ENCODE data around the gene NELL2. TPM values are rescaled to one million over a fixed set of nuclear protein-coding genes. Genes with fewer than 3 reads are reported as not detected.

NELL2 gene
- total RNA-seq, 1 donor from 2014 or later, result 0.50 TPM

DNA sequence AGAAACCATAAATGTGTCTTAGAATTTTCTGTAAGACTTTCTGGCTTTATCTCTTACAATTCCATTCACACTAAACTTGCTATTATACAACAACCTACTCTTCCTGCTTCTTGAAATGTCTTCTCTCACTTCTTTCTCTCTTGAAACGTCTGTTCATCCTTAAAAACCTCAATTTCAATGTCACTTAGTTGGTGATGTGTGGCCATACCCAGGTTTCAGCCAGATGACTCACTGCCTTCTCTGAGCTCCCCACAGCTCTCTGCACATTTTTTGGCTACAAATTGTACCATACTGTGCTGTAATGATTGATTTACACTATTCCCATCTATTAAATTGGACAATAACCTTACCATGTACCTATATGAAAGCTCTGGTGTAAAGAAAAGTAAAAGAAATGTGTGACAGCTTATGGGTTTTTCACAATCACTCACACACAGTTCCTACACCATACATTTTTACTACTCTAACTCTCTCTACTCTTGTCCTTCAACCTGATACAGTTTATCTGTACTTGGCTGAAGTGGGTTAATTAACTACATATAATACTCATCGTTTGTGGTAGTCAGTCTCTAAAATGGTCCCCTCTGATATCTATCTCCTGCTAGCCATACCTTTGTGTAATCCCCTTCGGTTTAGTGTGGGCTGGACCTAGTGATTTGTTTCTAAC, 222.1 kb downstream of the NELL2 start:
- ATAC-seq (no peak), DNase-seq (no peak)
- intact Hi-C loops (cut with micrococcal nuclease), result no loop called here

DNA sequence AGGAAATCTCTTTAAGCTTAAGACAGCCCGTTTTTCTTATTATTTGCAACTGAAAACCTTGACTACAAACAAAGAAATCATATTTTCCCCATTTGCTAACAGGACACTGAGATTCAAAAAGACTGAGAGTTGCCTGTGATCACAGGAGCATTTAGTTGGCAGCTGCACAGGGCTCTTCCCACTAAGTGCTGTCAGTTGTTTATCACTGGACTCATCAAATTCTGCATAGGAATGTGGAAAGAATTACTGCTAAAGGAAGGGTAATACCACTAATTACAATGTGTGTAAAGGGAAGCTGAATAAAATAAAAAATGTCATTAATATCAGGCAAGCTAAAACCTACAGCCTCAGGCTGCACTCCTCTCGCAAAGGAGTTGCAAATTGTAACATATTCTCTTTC, 226.4 kb downstream of the NELL2 start:
- ATAC-seq, result no peak
- no peak for DNase-seq
- intact Hi-C loops (cut with micrococcal nuclease), result no loop called here

DNA sequence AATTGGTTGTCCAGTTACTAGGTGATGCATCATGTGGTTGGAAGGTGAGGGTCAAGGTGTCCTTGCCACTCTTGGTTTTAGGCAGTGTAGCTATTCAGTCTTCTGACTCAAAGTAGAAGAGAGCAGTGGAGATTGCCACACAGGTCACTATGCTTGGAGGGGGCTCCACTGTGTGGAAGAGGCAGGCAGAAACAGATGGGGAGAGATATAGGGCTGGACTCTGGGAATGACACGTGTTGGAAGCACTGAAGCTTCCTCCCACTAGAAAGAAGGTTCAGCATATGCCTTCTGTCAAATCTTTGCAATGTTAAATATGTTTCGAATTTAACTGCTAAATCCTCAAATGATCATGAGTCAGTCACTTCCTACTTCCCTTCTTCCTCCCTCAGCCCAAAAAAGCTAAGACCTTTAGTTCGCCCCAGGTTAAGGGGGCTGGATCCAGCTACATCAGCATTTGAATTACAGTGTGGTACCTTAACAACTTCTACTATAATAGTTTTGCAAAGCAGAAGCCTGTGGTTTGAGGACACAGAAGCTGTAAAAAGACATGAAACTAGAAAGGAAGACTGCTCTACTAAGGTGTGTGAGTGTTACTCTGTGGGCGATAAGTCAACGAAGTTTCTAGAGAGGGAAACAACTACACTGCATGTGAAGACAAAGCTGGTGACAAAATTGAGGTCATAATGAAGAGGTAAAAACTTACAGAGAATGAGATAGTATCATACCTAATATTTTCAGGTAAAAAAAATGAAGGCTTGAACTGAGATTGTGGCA, 228.0 kb downstream of the NELL2 start:
- ATAC-seq (no peak), DNase-seq (no peak)
- intact Hi-C loops (cut with micrococcal nuclease), result no loop called here

DNA sequence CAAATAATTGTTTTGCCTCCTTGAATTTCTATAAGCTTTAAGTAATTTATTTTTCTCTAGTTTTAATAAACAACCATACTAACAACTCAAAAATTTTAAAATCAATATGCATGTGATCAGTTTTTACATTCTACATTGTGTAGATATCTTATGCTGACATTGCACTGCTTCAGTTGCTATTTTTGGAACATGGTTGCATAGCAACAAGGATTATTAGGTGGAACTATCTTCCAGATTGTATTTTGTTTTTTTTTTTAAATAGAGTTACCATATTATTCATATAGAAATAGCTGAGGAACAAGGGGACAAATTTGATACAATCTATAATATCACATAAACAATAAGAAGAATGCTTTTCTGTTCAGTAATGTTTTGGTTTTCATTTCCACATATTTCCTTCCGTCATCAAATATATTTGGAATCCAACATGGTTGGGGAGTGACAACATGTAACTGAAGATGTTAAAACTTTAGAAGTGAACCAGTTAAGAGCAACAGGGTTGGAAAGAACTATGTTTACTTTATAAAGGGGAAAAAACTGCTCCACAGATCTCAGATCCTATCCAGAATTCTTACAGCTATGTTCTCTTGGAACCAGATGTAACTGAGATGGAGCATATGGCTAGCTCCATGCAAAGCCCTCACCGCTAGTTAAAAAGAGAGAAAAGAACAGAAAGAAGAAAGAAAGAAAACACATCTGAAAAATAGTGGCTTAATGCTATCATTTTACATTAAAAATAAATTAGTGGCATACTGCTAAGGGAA, 235.5 kb downstream of the NELL2 start:
- intact Hi-C loops (cut with micrococcal nuclease), result no loop called here
- DNase-seq, result no peak
- no peak for ATAC-seq

DNA sequence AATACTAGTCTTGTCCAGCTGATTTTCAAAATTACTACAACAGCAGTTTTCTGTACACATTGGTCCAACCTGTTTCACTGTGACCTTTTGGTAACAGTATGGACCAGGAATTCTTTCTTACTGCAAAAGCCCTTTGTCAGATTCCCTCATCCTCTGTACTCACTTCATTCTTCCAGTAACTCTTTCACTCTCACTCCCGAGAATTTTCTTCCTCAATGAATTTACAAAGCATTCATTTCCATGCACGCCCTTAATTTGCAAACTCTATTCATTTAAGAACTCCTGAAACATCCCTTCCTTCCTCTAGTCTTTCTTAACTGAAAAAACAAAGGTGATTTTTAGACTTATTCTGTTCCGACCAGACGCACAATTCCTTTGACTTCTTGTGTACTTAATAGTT, 238.2 kb downstream of the NELL2 start:
- intact Hi-C loops (cut with micrococcal nuclease), result no loop called here
- no peak for DNase-seq
- ATAC-seq, result no peak

DNA sequence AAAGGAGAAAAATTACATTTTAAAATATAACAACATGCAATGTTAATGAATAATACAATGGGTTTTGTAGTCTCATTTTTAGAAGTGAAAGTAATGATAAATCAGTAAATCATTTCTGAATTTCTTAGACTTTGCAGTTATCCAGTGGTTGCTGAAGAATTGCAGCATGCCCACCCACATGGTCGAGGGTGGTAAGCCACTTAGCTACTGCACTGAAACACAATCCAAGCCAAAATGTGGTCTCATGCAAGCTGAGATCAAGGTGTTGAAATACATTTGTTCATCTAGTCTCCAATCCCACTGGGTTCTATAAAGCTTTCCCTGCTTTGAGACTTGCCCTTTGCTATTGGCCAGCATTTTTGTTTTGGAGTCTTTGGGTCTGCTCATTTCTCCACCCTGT, 247.9 kb downstream of the NELL2 start:
- intact Hi-C loops (cut with micrococcal nuclease), result no loop called here
- ATAC-seq (no peak), DNase-seq (no peak)

DNA sequence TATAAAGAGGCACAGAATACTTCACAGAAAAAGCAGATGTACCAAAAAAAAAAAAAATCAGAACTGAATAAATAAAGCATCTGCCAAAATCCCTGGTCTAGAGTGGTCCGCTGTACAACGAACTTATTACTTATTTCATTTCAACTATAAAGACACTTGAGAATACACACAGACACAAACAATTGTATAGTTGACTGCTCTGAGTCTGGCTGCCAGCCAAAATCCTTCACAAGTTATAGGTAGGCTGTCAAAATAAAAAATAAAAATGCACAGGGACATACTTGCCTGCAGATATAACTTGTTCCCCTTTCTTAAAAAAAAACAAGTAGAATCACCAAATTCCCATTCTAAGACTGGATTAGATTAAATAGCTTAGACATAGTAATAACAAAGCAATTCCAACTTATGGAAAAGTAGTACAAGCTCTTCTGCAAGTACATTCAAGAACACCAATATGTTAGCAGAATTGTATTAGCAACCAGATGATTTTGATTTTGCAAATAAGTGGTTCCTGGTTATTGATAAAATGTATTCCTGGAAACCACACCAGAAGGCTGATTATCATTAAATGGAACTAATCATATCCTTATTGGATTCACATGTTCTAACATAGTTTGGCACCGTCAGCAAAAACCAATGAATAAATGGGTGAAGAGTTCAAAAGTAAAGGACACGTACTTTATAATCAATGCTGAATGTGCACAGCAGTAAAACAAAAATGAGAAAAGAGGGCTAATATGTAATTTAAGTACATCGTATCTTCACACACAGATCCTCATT, 248.5 kb downstream of the NELL2 start:
- no peak for DNase-seq
- intact Hi-C loops (cut with micrococcal nuclease), result no loop called here
- no peak for ATAC-seq

DNA sequence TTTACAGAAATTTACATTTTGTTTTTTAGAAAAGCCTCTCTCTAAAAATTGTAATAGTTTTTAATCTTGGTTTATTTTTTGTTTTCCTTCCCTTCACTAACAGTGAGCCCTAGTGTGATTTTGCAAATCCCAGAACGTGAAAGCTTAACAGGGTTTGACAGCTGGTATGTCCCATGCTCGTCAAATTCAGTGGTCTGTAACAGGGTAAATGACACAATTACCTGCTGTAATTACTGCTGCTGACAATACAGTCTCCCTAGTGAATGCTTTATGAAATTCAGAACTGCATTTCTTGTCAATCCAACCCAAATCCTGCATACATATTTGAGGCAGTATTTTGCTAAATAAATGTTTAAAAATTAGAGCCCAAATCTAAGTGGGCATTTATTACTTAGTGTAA, 249.2 kb downstream of the NELL2 start:
- DNase-seq (no peak), ATAC-seq (no peak)
- intact Hi-C loops (cut with micrococcal nuclease), result no loop called here

DNA sequence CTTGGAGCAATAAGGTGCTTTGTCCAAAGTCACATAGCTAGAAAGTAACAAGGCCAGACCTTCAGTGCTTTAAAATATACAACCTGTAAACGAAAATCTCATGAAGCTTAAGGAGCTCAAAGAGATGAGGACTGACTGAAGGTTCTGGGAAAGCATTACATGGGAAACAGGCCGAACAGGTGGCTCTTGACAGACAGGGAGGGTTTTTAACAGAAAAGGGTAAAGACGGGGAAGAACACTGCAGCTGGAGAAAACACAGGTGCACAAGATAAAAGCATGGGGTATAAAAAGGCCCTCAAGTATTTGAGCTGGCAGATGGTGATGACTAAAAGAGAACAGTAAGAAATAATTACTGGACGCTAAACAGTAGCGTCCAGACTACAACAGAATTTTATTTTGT, 257.2 kb downstream of the NELL2 start:
- DNase-seq (no peak), ATAC-seq (no peak)
- intact Hi-C loops (cut with micrococcal nuclease), result no loop called here

DNA sequence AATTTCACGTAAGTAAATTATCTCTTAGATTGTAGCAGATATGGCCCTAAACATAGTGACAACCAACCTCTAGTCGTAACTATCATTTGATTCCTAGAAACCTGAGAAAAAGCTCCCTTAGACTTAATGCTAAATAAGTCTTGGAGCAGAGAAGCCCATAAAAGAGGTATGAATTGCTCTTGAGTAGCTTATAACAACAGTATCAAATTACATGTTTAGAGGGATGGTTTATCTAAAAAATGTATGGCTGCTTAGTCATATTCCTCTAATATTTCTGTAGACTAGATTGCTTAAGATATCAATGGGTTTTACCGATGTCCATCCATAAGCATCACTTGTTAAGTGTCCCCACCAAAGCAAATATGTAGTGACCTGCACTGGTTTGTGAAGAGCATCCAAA, 259.7 kb downstream of the NELL2 start:
- no peak for ATAC-seq
- no peak for DNase-seq
- intact Hi-C loops (cut with micrococcal nuclease), result no loop called here

DNA sequence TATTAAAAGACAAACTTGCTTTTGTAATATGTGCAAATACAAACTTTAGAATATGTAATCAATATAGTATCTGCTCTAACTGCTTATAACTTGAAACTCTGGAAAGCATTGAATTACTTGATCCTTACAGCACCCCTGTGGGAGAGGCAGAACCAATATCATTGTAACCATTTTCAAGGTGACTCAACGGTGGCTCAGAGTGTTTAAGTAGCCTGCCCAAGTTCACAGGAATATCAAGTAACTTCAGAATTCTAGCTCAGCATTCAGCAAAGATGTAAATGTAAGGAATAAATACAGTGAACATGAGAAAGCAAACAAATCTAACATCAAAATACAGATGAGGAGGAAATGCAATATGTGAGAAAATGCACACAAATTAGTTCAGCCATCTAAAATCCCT, 264.6 kb downstream of the NELL2 start:
- intact Hi-C loops (cut with micrococcal nuclease), result no loop called here
- ATAC-seq (no peak), DNase-seq (no peak)

DNA sequence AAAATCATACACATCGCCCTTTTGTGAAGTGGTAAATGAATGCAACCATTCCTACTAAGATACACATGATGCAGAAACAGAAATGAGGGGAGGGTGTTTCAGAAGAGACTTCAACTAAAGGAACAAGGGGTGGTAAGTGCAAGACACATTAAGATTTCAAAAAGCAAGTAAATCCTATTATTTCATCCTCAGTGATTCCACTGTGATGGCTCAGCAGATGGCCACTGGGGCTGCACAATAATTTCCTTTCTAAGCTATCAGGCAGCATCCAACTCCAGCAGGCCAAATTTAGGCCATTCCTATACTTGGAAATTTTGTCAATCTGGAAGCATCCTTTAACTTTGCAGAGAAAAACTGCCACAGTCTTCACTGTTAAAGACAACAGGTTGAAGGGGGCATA, 272.4 kb downstream of the NELL2 start:
- intact Hi-C loops (cut with micrococcal nuclease), result no loop called here
- no peak for DNase-seq
- ATAC-seq, result no peak

DNA sequence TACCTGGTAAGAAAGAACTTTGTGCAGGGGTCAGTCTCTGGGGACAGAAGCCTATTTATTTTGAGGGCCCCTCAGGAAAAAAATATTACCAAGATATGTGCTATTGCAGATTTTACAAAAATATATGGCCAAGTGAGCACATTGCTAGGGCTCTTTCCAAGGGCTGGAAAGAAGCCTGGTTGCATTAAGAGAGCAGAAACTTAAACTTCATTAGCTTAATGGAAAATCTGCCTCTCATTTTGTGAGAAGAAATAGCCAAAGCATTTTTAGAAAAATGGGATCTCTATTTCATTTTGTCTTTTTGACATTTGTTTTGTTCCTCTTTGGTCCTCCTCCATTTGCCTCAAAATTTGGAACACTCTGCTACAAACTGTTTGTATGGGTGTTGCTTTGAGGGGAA, 283.5 kb downstream of the NELL2 start:
- ATAC-seq, result no peak
- intact Hi-C loops (cut with micrococcal nuclease), result no loop called here
- DNase-seq, result no peak

DNA sequence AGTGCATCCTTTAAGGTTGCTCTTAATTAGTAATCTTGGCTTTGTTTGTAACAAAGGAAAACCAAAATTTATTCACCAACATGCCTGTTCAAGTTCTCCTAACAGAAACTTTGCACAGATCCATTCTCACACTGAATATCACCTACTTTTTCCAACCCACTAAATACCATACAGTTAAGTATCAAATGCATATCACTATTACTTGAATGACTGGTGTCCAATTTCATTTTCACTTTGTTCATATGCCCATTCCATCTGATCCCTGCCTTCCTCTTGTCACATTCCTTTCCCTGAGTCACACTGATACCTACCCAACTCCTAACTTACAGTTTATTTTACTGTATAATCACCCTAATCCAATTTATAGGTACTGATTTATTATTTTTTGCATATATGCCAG, 286.4 kb downstream of the NELL2 start:
- no peak for ATAC-seq
- intact Hi-C loops (cut with micrococcal nuclease), result no loop called here
- DNase-seq, result no peak

DNA sequence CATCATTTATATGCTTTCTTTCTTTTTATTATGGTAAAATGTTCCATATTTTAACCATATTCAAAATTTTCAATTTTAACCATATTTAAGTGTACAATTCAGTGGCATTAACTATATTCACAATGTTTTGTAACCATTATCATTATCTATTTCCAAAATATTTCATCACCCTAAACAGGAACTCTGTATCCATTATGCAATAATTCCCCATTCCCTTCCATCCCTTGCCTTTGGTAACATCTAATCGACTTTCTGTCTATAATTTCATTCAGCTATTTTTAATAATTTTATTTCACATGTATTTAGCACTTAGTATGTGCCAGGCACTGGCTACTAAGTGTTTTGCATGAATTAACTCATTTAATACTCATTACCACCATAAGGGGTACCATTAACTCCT, 287.5 kb downstream of the NELL2 start:
- DNase-seq (no peak), ATAC-seq (no peak)
- intact Hi-C loops (cut with micrococcal nuclease), result no loop called here

DNA sequence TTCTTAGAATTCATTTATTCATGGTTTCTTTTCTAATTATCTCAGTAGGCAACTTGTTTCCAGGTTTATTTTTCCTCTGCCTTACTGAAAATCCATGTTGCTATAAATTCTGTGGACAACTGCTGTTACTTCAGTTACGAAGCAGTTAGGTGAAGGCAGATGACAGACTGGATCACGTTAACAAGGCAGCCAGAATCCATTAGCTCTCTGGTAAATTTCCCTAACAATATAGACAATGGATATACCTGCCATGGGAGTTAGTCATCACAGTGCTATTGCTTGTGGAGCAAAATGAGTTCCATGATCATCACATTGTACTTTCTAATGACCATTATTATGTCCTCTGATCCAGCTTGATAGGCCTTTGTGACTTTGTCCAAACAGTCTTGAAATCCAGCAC, 291.5 kb downstream of the NELL2 start:
- intact Hi-C loops (cut with micrococcal nuclease), result no loop called here
- DNase-seq (no peak), ATAC-seq (no peak)

DNA sequence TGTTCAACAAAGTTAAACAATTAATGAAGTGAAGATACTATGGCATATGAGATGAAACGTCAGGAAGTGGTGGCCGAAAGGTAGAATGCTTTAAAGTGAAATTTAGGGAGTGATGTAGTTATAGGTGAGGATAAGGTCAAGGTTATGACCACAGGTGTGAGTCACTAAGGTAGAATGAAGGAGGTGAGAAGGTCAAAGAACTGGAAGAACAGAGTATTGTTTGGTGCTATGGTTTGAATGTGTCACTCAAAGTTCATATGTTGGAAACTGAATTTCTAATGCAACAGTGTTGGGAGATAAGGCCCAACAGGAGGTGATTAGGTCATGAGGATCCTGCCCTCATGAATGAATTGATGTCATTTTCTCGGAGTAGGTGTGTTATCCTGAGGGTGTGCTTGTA, 293.6 kb downstream of the NELL2 start:
- DNase-seq (no peak), ATAC-seq (no peak)
- intact Hi-C loops (cut with micrococcal nuclease), result no loop called here

DNA sequence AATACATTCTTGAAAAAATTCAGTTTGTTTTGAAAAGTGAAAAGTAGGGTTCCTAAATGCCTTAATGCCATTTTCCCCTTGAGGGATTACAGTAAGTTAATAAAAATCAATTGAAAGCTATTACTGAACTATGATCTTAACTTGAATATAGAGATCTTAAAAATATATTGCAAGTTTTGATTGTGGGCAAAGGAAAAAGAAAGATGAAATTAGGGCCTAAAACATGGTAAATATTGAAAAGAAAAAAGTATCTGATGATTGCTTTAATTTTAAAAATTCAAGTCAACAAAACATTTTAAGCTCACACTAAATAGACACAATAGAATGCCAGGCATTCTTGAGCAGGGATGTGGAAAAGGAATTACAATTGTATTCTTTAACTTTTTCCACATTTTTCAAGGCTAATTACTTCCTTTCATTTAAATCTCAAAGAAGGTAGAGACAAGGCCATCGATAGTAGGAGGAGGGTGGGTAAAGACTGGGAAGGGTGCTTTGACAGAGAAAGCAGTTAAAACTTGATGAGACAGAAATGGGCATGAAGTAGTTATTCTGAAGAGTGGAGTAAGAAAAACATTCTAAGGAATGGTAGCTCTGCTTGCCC, 294.4 kb downstream of the NELL2 start:
- intact Hi-C loops (cut with micrococcal nuclease), result no loop called here
- no peak for DNase-seq
- no peak for ATAC-seq

DNA sequence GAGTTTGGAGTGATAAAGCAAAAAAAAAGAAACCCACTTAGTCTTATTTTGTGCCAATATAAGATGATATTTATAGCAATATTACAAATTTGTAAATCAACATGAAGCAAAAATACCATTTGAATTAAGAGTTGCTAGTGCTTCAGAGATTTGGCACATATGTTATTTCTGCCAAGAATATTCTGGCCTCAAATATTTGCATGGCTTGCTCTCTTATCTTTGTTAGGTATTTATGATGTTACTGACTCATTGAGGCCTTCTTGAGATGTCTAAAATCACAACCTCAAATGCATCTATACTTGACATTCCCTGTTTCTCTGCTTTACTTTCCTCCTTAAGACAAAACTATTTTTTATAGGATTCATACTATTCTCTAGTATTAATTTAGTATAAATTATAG, 301.5 kb downstream of the NELL2 start:
- intact Hi-C loops (cut with micrococcal nuclease), result no loop called here

More for the DNA sequence above, 301.5 kb downstream of the NELL2 start:
- DNase-seq (no peak), ATAC-seq (no peak)

Measured in left ventricle myocardium superior (tissue), 1 donor.